ENCODE data around the gene CPT1C.

CPT1C gene

DNA sequence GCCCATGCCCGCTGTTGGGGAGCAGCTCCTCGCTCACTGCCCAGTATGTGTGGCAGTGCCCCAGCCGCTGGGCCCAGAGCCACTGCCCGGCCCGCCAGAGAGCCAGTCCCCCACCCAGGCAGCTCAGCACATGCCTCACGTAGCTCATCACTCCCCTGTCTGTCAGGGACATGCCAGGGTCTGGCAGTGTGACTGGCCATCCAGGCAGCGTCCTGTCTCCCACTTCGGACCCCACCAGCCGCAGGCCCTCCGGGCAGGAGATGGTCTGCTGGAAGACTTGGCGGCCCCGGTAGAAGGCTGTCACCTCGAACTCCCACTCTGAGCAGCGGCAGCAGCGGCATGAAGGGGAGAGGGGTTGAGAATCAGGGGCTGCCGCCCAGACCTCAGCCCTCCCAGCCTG, 28.9 kb upstream of the CPT1C start:
- DNase-seq, result no peak

DNA sequence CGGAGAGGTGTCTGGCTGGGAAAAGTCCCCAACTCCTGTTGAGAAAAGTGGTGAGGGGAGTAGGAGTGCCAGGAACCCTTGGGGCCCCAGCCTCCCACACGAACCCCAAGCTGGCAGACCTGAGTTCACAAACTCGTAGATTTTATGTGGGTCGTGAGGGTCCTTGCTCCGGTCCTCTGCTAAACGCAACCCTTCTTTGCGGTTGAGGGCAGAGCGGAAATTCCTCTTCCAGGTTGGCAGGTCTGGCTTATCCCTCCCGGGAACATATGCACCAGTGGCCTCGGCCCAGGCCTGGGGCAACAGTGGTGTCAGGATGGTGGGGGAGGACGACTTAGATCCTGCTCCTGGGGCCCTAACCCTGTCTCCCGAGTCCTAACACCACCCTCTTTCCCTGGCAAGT, 27.7 kb upstream of the CPT1C start:
- no peak for DNase-seq

DNA sequence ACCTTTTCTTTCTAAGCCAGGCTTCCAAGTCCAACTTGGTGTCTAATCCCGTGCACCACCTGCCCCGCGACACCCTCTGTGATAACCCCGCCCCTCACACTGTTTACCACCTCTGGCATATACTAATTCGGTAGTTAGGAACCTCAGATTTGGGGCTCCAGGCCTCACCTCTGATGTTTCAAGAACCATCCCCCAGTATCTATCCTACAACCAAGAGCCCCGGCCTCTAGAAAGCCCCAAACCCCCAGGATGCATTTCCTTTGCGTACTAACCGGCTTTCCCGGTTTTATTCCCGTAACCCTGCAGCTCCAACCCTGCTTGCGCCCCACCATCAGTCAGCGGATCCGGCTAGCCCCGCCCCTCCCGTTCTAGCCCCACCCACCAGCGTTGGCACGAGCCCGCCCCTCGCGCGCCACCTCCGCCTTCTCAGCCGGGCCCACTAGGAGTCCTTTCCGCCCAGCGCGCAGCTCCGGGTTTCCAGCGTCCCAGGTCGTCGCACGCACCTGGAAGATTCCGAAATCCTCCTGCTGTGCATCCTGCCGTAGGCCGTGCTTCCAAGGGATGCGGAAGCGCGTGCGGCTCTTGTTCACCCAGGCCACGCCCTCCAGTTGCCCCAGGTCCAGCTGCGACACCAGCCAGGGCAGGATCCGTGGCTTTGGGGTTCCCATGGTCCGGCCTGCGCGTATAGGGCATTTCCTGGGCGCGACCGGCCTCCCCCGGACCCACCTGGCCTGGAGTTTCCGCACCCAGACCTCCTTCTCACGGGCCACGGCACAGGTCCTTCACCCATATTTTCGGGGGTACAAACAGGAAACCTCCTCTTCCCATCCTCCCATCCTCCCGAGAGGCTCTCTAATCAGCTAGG, 26.5 kb upstream of the CPT1C start:
- DNase-seq, result peak; percentile 90

DNA sequence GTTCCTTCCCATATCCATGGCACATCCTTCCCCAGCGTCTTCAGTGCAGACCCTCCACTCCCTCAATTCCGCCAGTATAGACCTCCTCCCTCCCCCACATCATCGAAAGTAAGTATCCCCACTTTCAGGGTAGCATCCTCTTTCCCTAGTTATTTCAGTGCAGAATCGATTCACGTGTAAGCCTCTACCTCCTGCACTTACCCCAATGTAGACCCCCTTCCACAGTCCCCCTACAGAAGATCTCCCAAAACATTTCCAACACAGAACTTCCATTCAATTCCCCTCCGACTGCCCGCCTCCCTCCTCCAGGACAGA, 25.9 kb upstream of the CPT1C start:
- DNase-seq, result no peak

DNA sequence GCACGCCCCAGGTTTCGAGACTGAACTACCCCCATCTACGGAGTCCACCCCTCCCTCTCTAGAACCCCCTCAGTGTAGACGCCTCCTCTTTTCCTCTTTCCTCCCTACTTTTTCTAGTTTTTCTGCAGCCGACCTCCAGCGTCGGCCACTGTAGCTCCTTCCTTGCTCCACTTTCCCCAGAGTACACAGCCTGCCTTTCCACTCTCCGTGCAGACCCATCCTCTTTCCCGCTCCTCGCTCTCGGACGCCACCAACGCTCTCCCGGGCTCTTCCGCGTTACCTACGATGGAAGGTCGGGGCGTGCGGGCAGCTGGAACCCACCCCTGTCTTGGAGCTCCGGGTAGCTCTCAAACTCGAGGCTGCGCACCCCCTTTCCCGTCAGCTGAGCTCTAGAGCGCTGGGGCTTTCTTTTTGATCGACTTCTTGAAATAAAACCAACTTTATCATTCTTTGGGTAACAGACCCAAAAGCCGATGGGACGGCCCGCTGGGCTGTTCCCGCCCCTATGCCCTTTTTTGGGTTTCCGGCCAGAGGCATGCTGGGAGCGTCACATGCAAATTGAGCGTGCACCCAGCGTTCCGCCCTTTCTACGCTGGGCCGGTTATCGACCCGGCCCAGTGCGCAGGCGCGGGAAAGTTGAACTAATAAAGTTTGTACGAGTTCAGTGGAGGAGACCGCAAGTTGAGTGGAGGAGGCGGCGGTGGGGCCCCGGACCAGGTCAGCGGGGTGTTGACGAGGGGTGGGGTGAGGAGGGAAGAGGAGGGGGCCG, 25.4 kb upstream of the CPT1C start, which contains the start of the genes BCL2L12 and IRF3:
Gene BCL2L12, plus strand, starts transcription at position 583 of the 769 bp plus-strand sequence. CDS start 760 bp downstream, outside the sequence.
Gene IRF3, minus strand, starts transcription at position 507 of the 769 bp plus-strand sequence. CDS start 1,019 bp downstream, outside the sequence.
- DNase-seq, result peak; percentile 98

DNA sequence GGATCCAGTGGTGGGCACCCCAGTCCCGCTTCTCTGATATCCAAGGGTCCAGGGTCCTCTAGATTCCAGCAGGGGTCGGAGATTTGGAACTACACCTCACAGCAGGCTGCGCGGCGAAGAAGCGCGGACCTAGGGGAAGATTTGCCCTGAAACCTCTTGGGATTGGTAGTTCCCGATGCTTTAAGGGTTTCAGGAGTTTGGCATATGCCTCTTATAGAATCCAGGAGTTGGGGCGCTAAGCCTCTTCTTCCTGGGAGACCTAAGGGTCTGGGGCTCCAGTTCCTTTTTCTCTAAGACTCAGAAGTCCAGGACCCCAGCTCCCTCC, 24.8 kb upstream of the CPT1C start:
- DNase-seq, result no peak

DNA sequence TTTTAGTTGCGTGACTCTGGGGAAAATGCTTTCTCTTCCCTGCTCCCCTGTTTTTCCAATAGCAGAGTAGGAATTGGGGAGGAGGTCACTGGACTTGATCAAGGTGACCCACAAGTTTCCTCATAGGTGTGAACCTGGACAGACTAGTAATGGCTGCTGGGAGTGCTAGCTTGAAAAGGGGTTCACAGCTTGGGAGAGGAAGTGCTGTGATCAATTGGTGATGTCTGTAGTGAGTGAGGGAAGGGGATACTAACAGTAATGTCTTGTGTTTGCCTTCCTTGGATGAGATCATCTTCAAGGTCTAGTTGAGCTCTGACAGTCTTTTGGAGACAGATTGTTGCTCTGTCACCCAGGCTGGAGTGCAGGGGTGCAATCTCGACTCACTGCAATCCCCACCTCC, 23.4 kb upstream of the CPT1C start:
- no peak for DNase-seq

DNA sequence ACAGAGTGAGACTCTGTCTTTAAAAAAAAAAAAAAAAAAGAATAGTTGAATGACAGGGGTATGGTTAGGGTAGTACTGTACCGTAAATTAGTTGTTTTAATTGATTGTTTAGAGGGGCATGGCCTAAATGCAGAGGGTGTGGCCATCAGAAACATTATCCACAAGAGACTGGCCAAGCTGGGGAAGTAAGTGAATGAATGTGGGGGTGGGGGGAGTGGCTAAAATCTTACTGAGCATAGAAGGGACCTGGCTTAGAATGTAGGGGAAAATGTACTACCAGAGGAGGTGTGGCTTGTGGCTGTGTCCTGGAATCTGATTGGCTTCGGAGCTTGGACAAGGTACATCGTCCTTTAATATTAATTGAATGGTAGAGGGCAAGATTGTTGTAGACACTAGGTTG, 21.4 kb upstream of the CPT1C start:
- no peak for DNase-seq

DNA sequence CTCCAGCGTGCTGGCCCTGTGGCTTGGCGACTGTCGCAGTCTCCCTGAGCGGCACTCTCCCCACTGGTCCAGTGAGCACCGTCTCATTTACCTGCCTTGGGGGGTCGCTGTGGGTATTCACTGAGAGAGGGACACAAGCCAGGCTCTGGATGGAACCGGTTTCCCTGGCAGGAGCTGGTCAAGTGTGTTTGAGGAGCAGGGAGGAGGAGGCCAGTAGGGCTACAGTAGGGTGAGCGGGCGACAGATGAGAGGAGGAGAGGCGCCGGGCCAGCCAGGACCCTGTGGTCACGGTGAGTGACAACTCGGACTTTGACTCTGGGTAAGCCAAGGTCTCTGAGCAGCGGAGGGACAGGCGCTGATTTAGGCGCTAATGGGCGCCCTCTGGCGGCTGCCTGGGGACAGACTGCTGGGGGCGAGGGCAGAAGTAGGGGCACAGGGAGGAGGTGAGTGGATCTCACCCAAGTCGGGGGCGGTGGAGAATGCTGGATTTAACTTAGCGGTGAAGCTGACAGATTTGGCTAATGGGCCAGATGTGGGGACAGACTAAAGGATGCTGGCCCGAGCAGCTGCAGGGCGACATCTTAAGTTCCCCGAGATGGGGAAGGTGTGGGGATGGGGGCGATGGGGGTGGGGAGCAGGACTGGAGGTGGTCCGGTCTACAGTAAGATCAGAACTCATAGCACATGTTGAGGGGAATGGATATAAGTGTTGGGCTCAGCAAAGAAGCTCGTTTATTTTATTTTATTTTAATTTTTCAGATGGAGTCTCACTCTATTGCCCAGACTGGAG, 18.6 kb upstream of the CPT1C start:
- peak; percentile 68 for DNase-seq

DNA sequence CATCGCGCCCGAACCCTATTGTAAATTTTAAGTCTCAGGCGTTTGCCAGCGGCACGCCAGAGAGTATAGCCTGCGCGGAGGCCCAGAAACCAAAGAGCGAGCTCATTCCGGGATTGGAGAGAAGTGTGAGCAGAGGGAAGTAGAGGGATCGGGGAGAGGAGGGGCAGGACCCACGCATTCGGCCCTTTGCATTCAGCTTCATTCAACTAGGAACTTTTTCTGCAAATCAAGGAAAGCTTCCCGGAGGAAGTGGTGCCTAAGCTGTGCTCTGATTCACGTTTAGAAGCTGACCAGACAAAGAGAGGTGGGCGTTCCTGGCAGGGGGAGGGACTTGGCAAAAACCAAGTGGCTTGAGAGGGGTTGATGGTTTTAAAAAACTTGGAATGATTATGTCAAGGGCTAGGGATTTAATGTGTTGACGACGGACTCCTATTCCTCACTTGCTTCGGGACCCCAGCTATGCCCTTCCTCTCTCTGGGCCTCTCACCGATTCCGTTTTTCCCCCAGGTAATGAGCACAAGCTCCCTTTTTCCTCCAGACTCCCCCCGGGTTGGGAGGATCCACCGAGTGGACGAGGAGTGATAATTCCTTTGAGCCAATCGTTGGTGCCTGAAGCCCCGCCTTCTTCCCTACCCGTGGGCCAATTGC, 14.7 kb upstream of the CPT1C start:
- no peak for DNase-seq

DNA sequence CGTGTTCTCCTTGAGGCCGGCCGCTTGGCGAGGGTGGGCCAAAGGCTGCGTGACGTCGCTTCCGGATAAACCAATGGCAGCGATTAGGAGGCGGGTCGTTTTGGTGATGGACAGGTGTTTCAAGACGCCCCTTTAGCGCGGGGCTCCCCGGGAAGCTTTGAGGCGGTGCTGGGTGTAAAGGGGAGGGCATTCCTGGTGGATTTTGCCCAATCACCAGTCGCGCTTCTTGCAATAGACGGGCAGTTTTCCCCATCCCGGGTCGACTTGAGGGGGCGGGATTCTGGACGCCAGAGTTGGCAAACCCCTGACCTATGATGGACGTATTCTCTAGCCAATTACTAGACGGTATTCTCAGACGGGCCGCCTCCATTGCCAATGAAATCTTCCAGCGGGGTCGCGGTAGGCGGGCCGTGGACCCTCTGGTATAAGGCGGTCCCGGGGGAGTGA, 14.1 kb upstream of the CPT1C start:
- DNase-seq, result peak; percentile 100

DNA sequence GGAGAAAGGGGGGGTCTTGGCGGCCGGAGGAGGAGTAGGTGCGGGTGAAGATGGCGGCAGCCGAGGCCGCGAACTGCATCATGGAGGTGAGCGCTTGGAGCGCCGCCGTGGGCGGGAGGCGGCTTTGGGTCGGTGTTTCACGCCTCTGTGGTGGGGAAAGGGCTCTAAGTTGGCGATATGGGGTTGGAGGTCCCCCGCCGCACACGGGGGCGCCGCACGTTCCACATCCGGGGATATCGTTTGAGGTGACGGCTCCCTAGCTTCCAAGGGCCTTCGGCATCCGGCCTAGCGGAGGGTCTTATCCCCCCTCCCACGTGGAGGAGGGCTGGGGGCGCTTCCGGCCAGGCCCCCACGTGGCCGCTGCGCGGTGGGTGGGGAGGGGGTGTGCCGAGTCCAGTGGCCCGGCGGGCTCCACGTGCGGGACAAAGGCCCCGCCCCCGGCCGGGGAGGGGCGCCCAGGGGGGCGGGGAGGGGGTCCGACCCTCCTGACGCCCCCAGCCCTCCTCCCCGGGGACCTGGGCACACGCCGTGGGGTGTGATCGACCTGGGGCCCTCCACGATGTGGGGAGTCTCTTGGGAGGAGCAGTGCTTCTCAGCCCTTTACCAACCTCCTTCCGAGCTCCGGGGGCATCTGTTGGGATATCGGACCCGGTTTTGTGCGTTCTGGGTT, 13.6 kb upstream of the CPT1C start, which contains the start of gene PRMT1:
Gene PRMT1, plus strand, starts transcription at position 41 of the 670 bp plus-strand sequence. Its CDS starts 10 bp downstream, at position 51.
- peak; percentile 82 for DNase-seq

DNA sequence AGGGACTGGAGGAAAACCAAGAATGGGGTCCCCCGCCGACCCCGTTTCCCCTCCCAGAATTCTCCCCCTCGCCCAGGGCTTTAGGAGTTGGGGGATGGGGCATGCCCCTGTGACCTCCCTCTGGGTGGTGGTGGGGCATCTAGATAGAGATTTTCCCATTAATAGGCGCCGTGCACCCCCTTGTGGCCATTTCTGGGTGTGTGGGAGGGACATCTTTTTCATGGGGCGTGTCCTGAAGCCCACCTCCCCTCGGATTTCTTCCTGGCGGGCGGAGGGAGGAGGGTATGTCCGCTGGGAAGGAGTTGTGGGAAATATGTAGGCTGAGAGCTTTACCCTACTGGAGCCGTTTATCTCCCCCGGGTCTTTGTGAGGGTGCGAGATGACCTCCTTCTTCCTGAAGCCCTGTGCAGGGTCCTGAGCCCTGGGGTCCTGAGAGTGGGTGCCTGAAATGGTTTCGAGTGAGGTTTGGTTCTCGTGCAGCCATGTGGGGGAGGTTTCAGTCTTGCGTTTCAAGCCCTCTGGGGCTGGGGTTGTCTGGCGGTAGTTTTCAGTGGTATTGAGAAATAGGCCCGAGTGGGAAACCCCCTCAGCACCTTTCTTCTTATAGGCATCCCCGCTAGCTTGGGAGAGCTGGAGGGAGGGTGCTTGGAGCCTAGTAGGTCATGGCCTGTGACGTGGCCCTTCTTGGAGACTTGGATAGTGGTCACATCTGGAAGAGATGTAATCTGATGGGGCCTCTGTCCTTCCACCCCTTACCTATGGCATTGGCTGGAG, 12.8 kb upstream of the CPT1C start:
- peak; percentile 87 for DNase-seq

DNA sequence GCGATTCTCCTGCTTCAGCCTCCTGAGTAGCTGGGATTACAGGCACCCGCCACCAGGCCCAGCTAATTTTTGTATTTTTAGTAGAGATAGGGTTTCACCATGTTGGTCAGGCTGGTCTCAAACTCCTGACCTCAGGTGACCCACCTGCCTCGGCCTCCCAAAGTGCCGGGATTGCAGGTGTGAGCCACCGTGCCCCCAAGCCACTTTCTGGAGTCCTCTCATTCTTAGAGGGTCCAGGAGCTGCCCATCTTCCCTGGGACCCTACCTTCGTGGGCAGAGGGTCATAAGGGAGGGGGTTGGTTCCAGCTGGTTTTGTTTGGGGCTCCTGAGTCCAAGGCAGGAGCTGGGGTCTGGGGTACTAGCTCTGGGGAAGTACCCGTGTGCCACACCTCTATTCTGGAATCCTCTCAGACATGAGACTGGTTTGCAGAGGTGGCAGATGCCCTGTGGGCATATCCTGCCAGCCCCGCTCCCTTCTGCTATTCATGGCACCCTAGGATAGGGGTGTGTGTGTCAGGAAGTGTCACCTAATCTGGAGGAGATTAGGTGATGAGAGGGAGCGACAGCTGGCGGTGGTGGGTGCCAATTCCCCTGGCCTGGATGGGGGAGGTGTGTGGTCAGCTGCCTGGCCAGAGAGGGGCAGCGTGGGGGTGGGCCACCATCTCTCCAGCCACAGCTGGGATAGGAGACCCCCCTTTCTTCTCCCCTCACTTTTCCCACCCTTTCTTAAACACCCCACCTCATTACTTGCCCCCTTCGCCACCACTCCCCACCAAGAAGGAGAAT, 11.7 kb upstream of the CPT1C start:
- DNase-seq, result peak; percentile 47

DNA sequence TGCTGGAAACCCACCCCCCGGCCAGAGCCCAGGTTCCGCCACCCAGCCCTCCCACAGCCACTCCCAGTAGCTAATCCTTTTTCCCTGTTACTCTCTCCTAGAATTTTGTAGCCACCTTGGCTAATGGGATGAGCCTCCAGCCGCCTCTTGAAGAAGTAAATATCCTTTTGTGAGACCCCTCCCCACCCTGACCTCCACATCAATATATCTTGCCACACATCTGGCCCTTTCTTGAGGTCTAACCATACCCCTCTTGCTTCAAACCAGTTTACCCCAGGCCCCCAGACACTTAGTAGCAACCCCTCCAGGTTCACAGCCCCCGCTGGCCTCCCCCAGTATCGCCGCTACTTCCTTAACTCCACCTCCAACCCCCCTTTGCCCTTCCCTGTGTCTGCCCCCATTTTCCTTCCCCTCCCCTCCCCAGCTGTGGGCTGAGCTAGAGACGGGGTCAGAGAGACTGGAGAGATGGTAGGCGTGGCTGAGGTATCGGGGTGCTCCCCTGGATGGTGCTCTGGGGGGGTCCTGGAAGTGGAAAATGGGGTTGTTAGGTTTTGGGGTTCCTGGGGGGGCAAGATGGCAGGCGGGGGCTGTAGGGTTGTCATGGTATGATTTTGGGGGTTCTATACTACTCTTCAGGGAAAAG, 11.0 kb upstream of the CPT1C start:
- DNase-seq, result no peak

DNA sequence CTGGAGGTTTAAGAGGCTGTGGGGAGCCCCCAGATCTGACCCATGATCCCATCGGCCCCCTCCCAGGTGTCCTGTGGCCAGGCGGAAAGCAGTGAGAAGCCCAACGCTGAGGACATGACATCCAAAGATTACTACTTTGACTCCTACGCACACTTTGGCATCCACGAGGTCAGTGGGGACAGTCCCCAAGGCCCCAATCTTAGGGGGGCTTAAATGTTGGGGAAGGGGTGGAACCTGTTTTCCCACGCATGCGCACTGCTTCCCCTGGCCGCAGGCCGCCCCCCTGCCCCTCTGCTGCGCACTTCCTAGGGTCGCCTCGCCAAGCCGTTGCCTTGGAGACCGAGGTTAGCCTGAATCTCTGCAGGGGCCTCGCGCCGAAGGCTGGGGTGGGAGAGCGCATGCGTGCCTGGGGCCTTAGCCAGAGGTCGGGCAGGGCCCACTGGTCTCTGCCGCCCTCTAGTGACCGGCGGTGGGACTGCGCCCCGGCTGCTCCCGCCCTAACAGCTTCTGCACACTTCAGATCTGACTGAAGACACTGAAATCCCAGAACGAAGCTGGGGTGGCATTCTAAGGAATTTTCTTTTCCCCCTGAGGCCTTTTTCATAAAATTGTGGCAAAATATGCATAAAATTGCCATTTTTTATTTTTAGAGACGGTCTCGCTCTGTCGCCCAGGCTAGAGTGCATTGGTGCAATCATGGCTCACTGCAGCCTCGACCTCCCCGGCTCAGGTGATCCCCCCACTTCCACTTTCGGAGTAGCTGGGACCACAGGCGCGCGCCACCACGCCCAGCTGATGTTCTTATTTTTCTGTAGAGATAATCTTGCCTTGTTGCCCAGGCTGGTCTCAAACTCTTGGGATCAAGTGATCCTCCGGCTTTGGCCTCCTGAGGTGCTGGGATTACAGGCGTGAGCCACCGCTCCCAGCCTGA, 10.2 kb upstream of the CPT1C start:
- peak; percentile 96 for DNase-seq

DNA sequence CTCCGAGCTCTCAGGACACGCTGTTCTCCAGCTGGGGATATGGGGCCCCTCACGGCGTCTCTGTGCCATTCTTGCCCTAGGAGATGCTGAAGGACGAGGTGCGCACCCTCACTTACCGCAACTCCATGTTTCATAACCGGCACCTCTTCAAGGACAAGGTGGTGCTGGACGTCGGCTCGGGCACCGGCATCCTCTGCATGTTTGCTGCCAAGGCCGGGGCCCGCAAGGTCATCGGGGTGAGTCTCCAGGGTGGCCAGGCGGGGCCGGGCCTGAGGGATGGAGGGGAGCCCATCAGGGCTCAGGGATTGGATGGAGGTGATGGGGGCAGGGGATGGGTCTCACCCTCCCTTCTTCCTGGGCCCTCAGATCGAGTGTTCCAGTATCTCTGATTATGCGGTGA, 9.1 kb upstream of the CPT1C start:
- DNase-seq, result no peak

DNA sequence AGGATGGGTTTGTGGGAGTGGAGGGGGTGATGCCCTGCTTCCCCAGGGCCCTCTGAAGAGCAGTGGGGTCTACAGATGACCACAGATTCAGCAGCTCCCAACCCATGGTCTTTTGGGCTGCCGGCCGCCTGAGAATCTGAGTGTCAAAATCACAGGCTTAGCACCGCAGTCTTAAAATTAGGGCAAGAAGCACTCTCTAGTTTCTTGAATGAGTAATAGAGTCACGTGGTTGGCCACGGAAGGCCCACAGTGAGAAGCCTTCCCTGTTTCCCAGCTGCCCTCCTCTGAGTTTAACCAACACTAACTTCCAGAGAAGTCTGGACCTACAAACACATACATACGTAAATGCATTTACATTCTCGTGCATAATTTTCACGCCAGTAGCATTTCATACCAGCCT, 8.6 kb upstream of the CPT1C start:
- DNase-seq, result no peak

DNA sequence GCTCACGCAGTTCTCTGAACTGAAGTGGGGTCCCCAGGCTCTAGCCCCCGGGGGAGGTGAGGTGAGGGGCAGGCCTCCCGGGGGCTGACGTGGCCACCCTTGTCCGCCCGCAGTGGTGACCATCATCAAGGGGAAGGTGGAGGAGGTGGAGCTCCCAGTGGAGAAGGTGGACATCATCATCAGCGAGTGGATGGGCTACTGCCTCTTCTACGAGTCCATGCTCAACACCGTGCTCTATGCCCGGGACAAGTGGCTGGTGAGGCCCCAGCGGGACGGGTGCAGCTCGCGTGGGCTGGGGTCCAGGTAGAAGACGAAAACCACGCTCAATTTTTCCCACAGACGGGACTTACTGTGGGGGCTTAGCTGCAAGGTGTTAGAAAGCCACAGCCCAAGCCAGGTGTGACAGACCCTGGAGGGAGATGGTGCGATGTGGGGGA, 7.1 kb upstream of the CPT1C start:
- no peak for DNase-seq
